ENCODE measurements around the gene ASPN. TPM values are rescaled to one million over a fixed set of nuclear protein-coding genes. Genes with fewer than 3 reads are reported as not detected.

The ASPN gene
- total RNA-seq, 3 donors from 2014 or later = 3.9 to 6.3 (median 6.2) TPM

DNA sequence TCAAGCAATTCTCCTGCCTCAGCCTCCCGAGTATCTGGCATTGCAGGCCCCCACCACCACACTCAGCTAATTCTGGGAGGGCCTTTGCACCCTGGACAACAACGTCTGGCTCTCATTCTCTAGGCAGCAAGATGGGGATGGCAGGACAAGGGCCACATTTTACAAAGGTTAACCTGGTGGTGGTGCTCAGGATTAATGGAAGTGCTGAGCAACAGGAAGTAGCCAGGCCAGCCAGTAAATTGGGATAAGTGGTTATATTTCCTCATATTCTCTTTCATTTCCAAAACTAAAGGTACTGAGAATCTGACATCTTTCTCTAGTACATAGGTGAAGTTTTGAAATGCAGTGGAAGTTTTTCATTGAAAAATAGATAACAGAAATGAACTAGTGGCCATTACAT lies 24.7 kb upstream of the ASPN start:
- Histone ChIP-seq H3K4me1 (peaks cover 0 to 4% of the 10 kb centered on the region in 2 donors), H3K4me3 (no peak overlapping the region), H3K27me3 (no peaks in the 10 kb centered on the region), H3K36me3 (no peaks in the 10 kb centered on the region), H3K9me3 (no peaks in the 10 kb centered on the region), H3K27ac (peak overlapping the region in 1 of 2 donors; percentile 81)
- TF ChIP-seq POLR2A (IDR thresholded peaks at IDR 0.05) (no peak), POLR2AphosphoS5 (IDR thresholded peaks at IDR 0.05) (no peak)
- TF ChIP-seq, protein P1, sequence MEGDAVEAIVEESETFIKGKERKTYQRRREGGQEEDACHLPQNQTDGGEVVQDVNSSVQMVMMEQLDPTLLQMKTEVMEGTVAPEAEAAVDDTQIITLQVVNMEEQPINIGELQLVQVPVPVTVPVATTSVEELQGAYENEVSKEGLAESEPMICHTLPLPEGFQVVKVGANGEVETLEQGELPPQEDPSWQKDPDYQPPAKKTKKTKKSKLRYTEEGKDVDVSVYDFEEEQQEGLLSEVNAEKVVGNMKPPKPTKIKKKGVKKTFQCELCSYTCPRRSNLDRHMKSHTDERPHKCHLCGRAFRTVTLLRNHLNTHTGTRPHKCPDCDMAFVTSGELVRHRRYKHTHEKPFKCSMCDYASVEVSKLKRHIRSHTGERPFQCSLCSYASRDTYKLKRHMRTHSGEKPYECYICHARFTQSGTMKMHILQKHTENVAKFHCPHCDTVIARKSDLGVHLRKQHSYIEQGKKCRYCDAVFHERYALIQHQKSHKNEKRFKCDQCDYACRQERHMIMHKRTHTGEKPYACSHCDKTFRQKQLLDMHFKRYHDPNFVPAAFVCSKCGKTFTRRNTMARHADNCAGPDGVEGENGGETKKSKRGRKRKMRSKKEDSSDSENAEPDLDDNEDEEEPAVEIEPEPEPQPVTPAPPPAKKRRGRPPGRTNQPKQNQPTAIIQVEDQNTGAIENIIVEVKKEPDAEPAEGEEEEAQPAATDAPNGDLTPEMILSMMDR (IDR thresholded peaks at IDR 0.05) = no peak
- intact Hi-C loops (cut with DNase I; ENCODE audit: low total_unique reads) = no loop called here
- no peak for DNase-seq (ENCODE audit: low spot score in 2 of 2)

DNA sequence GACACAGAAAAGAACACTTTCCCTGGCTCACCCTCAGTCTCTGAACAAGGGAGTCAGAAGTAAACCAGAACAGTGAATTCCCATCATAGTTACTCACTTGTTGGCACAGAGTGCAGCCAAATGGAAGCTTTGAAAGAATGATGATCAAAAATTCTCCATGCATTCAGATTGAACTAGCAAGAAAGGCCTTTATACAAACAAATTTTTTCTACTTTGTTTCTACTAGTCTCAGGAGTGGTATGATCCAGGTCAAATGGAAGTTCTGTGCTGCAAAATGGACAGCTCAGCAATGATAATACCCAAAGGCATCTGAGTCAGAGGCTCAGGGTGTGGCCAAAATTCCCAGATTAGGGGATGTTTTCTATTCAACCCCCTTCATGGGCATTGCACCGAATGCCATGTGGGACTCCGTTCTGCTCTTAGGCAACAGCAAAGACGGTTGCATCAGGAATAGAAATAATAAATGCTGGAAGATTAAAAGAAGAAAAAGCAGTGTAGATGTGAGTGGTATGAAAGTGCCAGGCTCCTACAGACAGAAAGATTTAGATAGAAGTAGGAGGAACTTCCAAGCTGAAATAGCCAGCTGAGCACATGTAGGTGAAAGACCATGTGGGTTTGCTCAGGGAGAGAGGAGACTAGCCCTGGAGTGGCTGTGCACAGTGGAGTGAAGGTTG lies 24.0 kb upstream of the ASPN start:
- no peak for DNase-seq (ENCODE audit: low spot score in 2 of 2)
- intact Hi-C loops (cut with DNase I; ENCODE audit: low total_unique reads) = no loop called here
- Histone ChIP-seq H3K4me3 (no peak overlapping the region), H3K9me3 (no peaks in the 10 kb centered on the region), H3K36me3 (no peaks in the 10 kb centered on the region), H3K27ac (peak overlapping the region; percentile 5 to 54), H3K27me3 (no peaks in the 10 kb centered on the region), H3K4me1 (peaks cover 0 to 4% of the 10 kb centered on the region in 2 donors)
- TF ChIP-seq, protein P1 (IDR thresholded peaks at IDR 0.05) = no peak
- TF ChIP-seq POLR2AphosphoS5 (IDR thresholded peaks at IDR 0.05) = peak in 1 of 3 donors; percentile 37
- TF ChIP-seq POLR2A (IDR thresholded peaks at IDR 0.05) = no peak

DNA sequence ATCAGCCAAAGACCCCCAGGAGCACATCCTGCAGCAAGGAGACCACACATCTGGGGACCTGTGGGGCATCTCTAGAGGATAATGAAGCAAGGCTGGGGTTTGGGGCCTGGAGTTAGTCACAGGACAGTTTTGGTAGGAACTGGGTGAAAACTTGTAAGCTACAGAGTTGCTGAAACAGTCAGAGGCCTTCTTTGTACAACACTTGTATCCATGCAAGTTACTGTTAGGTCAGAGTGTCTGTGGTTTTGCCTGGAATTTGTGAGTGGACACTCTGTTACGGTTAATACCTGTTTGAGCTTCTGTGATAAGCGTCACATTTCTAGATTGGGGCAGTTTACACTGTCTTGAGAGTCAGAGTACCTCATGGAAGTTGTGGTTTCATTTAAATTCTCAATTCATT lies 22.6 kb upstream of the ASPN start:
- TF ChIP-seq POLR2AphosphoS5 (IDR thresholded peaks at IDR 0.05) (no peak), POLR2A (IDR thresholded peaks at IDR 0.05) (no peak)
- TF ChIP-seq, protein P1 (IDR thresholded peaks at IDR 0.05) = no peak
- H3K9me3 ChIP-seq = no peaks in the 10 kb centered on the region
- H3K4me1 ChIP-seq = peaks cover 0 to 4% of the 10 kb centered on the region in 2 donors
- H3K27me3 ChIP-seq = no peaks in the 10 kb centered on the region
- H3K27ac ChIP-seq = peak overlapping the region; percentile 5 to 15
- H3K36me3 ChIP-seq = no peaks in the 10 kb centered on the region
- intact Hi-C loops (cut with DNase I; ENCODE audit: low total_unique reads) = no loop called here
- DNase-seq (ENCODE audit: low spot score in 2 of 2) = no peak
- H3K4me3 ChIP-seq = no peak overlapping the region

DNA sequence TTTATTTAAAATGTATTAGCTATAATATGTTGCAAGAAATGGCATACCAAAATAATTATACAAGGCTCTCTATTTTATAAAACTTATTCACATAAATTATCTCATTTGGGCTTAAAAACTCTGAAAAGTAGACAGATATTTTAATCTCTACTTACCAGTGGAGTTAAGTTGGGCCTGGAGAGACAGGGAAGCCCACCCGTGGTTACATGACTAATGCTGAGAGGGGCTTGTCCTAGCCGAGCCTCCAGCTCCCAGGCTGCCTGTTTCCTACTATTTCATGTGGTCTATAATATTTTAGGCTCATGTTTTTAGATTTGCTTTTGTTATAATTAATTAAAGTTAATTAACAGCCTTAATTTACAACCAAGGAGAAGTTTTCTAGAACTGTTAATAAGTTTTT lies 20.9 kb upstream of the ASPN start:
- Histone ChIP-seq H3K27me3 (no peaks in the 10 kb centered on the region), H3K9me3 (no peaks in the 10 kb centered on the region), H3K27ac (no peak overlapping the region), H3K4me1 (peaks cover 0 to 4% of the 10 kb centered on the region in 2 donors), H3K36me3 (no peaks in the 10 kb centered on the region), H3K4me3 (no peak overlapping the region)
- intact Hi-C loops (cut with DNase I; ENCODE audit: low total_unique reads) = no loop called here
- no peak for TF ChIP-seq POLR2A (IDR thresholded peaks at IDR 0.05)
- TF ChIP-seq, protein P1 (IDR thresholded peaks at IDR 0.05) = no peak
- no peak for TF ChIP-seq POLR2AphosphoS5 (IDR thresholded peaks at IDR 0.05)
- no peak for DNase-seq (ENCODE audit: low spot score in 2 of 2)

DNA sequence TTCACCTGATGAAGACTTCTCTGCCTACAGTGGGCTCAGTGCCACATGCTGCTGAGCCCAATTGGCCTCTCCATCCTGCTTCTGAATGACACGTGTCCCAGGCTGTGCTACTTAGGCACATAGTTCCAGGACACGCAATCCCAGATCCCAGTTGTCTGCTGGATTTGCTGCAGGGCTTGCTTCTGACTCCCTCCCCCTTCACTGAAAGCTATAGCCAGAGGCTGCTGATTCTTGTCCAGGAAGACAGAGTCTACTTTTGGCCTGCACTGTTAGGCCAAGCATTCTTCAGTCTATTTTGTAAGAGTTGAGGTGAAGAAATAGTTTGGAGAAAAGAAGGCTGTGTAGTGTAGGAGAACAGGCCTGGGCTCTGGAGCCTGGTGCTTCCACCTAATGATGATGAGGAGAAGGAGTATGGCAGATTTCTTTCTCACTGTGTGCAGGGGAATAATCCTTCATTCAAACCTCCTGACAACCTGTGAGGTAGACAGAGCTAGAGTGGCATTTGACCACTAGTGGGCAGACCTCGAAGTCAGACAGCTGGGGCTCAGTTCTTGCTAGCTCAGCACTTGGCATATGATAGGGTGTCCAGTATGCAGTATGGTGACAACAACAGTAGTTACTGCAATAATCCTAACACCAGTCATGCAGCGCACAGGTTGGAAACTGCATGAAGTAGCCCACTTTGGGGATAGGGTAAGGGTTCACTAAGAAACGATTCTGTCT lies 19.5 kb upstream of the ASPN start:
- DNase-seq (ENCODE audit: low spot score in 2 of 2) = no peak
- Histone ChIP-seq H3K27me3 (no peaks in the 10 kb centered on the region), H3K9me3 (no peaks in the 10 kb centered on the region), H3K27ac (peak overlapping the region in 1 of 2 donors; percentile 39), H3K4me3 (no peak overlapping the region), H3K36me3 (no peaks in the 10 kb centered on the region), H3K4me1 (peaks cover 0 to 4% of the 10 kb centered on the region in 2 donors)
- TF ChIP-seq POLR2AphosphoS5 (IDR thresholded peaks at IDR 0.05) = no peak
- TF ChIP-seq, protein P1 (IDR thresholded peaks at IDR 0.05) = peak in 2 of 3 donors; percentile 26
- TF ChIP-seq POLR2A (IDR thresholded peaks at IDR 0.05) = no peak
- intact Hi-C loops (cut with DNase I; ENCODE audit: low total_unique reads) = no loop called here

All from breast epithelium (tissue), 4 donors.